IPS-20b (cell line): Measurements from ENCODE around the gene PSAP.

Experiments used
- H3K27ac ChIP-seq: one replicate; pipeline ENCODE4 v1.5.1; 2013; ENCODE audit warnings: low read length
- H3K27me3 ChIP-seq: 2 replicates; pipeline ENCODE4 v1.6.1; 2013; ENCODE audit warnings: mild to moderate bottlenecking, low read length, inconsistent platforms; ENCODE audit not compliant: insufficient read depth
- H3K36me3 ChIP-seq: 2 replicates; pipeline ENCODE4 v1.6.1; 2013; ENCODE audit warnings: low read depth, mild to moderate bottlenecking, inconsistent platforms, low read length, moderate library complexity; ENCODE audit not compliant: insufficient read depth
- H3K4me1 ChIP-seq: 2 replicates; pipeline ENCODE4 v1.6.1; 2013; ENCODE audit warnings: mild to moderate bottlenecking, control low read depth, inconsistent platforms, low read length, moderate library complexity; ENCODE audit not compliant: insufficient read depth
- H3K4me3 ChIP-seq: 2 replicates; pipeline ENCODE4 v1.5.1; 2013; ENCODE audit warnings: mild to moderate bottlenecking, low read length, inconsistent platforms
- H3K9ac ChIP-seq: 2 replicates; pipeline ENCODE4 v1.6.1; 2013; ENCODE audit warnings: low read depth, mild to moderate bottlenecking, inconsistent platforms, low read length, moderate library complexity
- H3K9me3 ChIP-seq: 2 replicates; pipeline ENCODE4 v1.6.1; 2013; ENCODE audit warnings: mild to moderate bottlenecking, low read depth, low read length, inconsistent platforms; ENCODE audit not compliant: insufficient read depth

PSAP gene

DNA sequence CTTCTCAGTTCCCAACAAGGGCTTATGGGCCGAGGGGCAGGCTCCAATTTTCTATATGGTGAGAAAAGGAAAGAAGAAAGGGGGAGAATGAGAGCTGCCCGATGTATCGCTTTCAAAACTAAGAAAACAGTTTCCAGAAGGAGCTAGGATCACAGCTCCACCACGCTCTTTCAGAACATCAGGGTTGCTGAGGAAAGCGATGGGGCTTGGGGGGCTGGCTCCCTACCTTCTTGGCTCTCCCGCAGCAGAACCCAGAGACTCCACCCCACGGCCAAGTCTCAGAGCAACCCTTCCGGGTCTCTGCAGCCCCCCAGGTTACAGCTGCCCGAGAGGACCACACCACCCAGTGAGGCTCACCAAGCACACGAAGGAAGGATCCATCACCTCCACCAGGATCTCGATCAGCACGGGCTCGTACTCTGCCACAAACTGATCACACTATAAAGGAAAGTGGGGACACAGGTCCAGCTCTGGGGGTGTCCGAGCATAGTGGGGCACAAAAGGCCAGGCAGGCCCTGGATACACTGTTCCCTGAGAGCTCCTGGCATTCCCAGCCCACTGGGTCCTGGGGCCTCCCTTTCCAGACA lies 32.3 kb downstream of the PSAP start:
- H3K4me3 ChIP-seq: no peak overlapping the region
- no peak overlapping the region for H3K27ac ChIP-seq
- H3K27me3 ChIP-seq: no peaks in the 10 kb centered on the region
- H3K36me3 ChIP-seq: peaks cover 84% of the 10 kb centered on the region
- no peaks in the 10 kb centered on the region for H3K4me1 ChIP-seq
- H3K9me3 ChIP-seq: no peaks in the 10 kb centered on the region
- no peak overlapping the region for H3K9ac ChIP-seq

DNA sequence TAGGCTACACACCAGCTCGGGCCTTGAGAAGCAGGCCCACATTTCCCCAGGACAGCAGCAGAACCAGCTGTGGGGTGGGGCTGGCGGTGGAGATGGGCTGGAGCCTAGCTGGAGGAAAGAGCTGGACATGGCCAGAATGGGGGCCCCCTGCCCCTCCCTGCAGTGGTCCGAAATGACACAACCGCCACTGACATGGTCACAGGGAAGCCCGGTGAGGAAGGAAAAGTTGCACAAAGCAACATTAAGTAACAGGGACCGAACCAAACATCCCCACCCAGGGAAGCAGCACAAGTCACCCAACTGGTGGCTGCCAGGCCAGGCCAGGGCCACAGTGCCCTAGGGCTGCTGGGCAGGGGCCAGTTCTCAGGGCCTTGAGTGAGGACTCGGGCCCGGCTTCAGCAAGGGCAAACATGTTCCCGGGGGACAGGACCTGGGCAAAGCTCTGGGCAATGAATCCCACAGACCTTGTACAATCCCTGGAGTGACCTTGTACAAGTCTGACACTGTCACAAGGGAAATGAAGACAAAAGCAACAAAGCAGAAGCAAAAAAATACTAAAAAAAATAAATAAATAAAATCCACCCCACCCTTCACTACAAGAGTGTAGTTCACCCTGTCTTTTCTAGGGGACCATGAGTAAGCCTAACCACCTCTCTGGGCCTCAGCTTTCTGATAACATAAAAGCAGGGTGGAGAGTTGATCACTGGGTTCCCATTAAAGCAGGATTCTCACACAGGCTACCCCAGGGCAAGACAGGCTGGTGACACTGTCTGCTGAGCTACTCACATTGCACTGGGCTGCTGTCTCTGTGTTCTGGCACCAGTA lies 33.0 kb downstream of the PSAP start:
- Histone ChIP-seq H3K4me1 (no peaks in the 10 kb centered on the region), H3K9ac (no peak overlapping the region), H3K27me3 (no peaks in the 10 kb centered on the region), H3K36me3 (peaks cover 77% of the 10 kb centered on the region), H3K4me3 (no peak overlapping the region), H3K27ac (no peak overlapping the region), H3K9me3 (no peaks in the 10 kb centered on the region)

DNA sequence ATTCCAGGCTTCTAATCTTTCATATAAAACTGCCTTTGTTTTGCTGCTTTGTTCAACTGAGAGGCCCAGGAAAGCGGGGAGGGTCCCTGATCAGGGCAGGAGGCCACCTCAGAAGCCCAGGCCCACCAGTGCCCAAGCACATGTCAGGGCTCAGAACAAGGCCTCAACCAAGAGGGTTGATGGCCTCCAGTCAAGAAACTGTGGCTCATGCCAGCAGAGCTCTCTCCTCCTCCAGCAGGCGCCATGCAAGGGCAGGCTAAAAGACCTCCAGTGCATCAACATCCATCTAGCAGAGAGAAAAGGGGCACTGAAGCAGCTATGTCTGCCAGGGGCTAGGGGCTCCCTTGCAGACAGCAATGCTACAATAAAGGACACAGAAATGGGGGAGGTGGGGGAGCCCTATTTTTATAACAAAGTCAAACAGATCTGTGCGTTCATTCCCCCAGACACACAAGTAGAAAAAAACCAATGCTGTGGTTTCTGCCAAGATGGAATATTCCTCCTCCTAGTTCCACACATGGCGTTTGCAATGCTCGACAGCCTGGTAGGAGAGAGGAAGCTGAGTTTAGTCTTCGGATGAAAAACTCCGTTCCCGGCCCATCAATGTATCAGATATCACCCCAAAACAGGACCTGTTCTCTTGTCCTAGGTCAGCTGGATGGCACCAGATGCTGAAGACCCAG lies 34.0 kb downstream of the PSAP start:
- no peaks in the 10 kb centered on the region for H3K4me1 ChIP-seq
- no peak overlapping the region for H3K9ac ChIP-seq
- H3K27me3 ChIP-seq: no peaks in the 10 kb centered on the region
- H3K36me3 ChIP-seq: peaks cover 69% of the 10 kb centered on the region
- H3K9me3 ChIP-seq: no peaks in the 10 kb centered on the region
- no peak overlapping the region for H3K4me3 ChIP-seq
- no peak overlapping the region for H3K27ac ChIP-seq

DNA sequence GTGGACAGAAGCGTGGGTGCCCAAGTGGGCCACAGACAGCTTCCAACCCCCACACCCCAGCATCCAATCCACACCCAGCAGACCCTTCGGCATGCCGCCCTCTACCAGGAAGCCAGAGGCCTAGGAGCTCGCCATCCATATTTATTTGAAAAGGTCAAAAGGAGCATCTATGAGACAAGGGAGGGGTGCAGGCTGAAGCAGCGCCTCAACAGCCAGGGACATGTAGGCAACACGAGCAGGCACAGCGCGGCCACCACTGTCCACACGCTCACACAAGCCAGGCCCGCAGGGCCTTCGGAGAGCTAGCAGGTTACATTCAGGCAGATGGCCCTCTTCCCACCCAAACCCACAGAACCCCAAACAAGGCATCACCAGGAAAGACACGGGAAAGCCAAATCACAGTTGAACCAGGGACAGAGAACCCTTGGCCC lies 34.6 kb downstream of the PSAP start:
- no peaks in the 10 kb centered on the region for H3K9me3 ChIP-seq
- peaks cover 62% of the 10 kb centered on the region for H3K36me3 ChIP-seq
- H3K9ac ChIP-seq: no peak overlapping the region

DNA sequence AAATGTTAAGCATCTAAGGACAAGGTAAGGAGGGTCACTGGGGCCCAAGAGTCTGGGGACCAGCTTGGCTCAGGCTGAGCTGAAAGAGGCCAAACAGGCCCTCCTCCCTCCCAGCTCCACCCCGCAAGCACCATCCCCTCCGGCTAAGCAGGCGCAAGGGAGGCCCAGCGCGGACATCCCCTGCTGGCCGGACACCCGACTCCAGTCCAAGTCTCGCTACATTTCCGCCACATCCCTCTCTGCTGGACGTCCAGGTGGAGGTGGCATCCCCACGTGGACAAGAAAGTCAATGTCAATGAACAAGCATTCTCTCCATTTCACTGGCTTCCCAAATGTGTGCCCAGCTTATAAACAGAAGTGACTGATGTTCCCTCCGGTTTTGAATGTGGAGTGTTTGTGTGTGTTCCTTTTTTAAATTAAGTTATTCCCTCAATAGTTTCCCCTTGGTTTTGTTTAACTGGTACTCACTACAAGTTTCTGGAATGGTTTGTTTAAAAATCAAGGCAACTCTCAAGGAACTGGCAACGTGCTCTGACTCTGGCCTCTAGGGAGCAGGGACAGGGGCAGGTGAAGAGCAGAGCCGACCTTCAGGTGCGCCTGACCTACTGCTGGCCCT lies 35.4 kb downstream of the PSAP start:
- H3K9me3 ChIP-seq: no peaks in the 10 kb centered on the region
- H3K4me3 ChIP-seq: no peak overlapping the region
- no peak overlapping the region for H3K9ac ChIP-seq
- H3K27ac ChIP-seq: no peak overlapping the region
- no peaks in the 10 kb centered on the region for H3K4me1 ChIP-seq
- H3K36me3 ChIP-seq: peaks cover 54% of the 10 kb centered on the region
- H3K27me3 ChIP-seq: no peaks in the 10 kb centered on the region

More for the DNA sequence above, 34.6 kb downstream of the PSAP start:
- Histone ChIP-seq H3K27me3 (no peaks in the 10 kb centered on the region), H3K4me3 (no peak overlapping the region), H3K27ac (no peak overlapping the region), H3K4me1 (no peaks in the 10 kb centered on the region)

DNA sequence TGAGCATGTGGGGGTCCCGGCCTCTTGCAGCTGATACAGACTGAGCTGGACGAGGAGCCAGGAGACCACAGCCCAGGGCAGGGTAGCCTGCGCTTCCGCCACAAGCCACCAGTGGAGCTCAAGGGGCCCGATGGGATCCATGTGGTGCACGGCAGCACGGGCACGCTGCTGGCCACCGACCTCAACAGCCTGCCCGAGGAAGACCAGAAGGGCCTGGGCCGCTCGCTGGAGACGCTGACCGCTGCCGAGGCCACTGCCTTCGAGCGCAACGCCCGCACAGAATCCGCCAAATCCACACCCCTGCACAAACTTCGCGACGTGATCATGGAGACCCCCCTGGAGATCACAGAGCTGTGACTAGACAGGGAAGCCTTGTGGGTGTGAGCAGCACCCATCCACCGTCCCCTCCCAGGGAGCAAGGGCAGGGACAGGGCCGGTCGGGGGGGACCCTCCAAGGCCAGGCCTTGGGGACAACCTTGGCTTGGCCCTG lies 36.1 kb downstream of the PSAP start:
- H3K4me1 ChIP-seq: no peaks in the 10 kb centered on the region
- H3K27me3 ChIP-seq: no peaks in the 10 kb centered on the region
- H3K4me3 ChIP-seq: no peak overlapping the region
- H3K36me3 ChIP-seq: peaks cover 48% of the 10 kb centered on the region
- H3K9ac ChIP-seq: no peak overlapping the region
- no peaks in the 10 kb centered on the region for H3K9me3 ChIP-seq
- H3K27ac ChIP-seq: no peak overlapping the region

DNA sequence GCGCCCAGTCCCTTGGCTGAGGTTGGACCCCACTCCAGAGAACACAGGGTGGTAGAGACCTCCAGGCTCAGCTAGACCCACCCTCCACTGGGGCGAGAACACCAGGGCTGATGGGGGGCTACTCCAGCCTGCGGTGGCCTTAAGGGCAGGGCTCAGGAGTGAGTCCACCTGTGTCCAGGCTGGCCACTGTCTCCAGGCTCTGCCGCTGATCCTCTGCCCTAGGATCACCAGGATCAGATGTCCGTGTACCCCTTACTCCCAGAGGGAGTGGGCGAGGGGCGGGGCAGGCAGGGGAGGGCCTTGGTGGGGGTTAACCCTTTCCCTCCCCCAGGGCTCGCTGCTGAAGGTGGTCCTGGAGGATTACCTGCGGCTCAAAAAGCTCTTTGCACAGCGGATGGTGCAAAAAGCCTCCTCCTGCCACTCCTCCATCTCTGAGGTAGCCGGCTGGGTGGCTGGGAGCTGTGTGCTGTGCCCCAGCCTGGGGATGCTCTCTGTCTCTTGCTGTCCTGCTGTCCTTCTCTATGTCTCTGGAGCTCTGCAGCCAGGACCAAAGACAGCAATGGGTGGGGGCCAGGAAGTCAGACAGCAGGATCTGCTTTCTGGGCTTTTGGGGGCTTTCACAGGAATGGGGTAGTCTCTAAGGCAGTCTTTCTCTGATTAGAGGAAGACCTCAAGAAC lies 38.0 kb downstream of the PSAP start:
- Histone ChIP-seq H3K9ac (no peak overlapping the region), H3K4me3 (no peak overlapping the region), H3K36me3 (peaks cover 28% of the 10 kb centered on the region), H3K4me1 (no peaks in the 10 kb centered on the region), H3K27me3 (no peaks in the 10 kb centered on the region), H3K9me3 (no peaks in the 10 kb centered on the region), H3K27ac (no peak overlapping the region)

DNA sequence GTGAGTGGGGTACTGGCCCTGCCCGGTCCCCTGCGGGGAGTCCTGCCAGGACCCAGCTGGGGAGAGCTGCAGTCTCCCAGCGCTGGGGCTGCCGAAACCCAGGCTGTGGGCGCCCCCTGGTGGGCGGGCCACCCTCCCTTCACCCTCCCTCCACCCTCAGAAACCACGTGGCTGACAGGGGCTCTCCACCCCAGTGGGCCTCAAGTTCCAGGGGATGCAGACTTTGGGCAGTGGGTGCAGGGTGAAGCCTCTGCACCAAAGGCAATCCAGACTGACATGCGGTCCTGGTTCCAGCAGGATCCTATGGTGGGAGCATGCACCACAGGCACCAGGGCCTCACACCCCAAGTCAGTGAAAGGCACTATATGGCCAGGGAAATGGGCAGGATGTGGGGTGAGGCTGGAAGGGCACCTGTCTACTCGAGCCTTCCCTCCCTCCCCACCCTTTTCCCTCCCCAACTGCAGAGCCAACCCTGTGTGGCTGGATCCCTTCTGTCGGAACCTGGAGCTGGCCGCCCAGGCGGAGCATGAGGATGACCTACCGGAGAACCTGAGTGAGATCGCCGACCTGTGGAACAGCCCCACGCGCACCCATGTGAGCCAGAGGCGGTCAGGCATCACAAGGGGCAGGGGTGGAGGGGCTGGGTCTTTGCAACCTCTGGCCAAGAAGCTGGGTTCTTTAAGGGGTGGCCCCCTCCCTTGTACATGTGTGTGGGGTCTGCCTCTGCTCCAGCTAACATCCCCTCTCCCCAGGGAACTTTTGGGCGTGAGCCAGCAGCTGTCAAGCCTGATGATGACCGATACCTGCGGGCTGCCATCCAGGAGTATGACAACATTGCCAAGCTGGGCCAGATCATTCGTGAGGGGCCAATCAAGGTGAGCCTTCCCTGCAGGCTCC lies 38.8 kb downstream of the PSAP start:
- no peak overlapping the region for H3K4me3 ChIP-seq
- H3K9ac ChIP-seq: no peak overlapping the region
- no peaks in the 10 kb centered on the region for H3K9me3 ChIP-seq
- no peaks in the 10 kb centered on the region for H3K4me1 ChIP-seq
- no peaks in the 10 kb centered on the region for H3K27me3 ChIP-seq
- H3K27ac ChIP-seq: no peak overlapping the region
- peaks cover 21% of the 10 kb centered on the region for H3K36me3 ChIP-seq

DNA sequence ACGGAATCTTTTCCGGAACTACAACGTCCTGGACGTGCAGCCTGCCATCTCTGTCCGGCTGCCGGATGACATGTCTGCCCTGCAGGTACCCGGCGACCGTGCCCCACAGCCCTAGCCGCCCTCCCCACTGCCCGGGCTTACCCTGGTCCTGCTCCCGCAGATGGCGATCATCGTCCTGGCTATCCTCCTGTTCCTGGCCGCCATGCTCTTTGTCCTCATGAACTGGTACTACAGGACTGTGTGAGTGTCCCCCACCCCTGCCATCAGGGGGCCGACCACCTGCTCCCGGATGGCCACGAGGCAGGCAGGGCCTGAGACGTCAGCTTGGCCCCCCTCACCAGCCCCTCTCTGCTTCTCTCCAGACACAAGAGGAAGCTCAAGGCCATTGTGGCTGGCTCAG lies 39.7 kb downstream of the PSAP start:
- H3K4me3 ChIP-seq: no peak overlapping the region
- peaks cover 11% of the 10 kb centered on the region for H3K36me3 ChIP-seq
- no peak overlapping the region for H3K9ac ChIP-seq
- no peaks in the 10 kb centered on the region for H3K9me3 ChIP-seq
- no peak overlapping the region for H3K27ac ChIP-seq
- H3K4me1 ChIP-seq: no peaks in the 10 kb centered on the region
- H3K27me3 ChIP-seq: no peaks in the 10 kb centered on the region

DNA sequence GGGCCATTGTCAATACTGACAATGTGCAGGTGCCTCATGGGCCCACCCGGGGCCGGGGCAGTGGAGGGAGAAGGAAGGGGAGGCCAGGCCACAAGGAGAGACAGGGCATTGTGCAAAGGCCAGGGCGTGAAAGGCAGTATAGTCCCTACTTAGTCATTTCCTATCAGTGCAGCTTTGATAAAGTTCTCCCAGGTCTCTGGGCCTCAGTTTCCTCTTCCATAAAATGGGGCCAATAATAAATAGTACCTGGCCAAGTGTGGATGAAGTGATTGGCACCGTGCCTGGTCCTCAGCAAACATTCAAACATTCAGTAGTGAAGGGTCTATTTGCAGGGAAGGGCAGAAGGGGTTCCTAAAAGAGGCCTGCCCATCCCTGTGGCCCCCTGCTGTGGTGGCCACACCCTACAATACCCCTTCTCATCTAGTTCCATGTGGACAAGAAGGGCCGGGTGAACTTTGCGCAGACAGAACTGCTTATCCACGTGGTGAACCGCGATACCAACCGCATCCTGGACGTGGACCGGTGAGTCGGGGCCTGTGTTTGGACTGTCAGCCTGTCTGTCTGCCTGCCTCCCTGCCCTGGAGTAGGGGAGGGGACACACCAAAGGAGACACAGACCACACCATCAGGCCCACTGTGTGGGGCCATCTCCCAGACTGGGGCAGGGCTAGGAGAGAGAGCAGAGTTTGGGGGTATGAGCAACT lies 40.9 kb downstream of the PSAP start:
- Histone ChIP-seq H3K9ac (no peak overlapping the region), H3K4me3 (no peak overlapping the region)

More for the DNA sequence above, 40.9 kb downstream of the PSAP start:
- no peak overlapping the region for H3K27ac ChIP-seq
- no peaks in the 10 kb centered on the region; the same call in 1 of the 2 replicates for H3K36me3 ChIP-seq
- no peaks in the 10 kb centered on the region for H3K9me3 ChIP-seq
- H3K27me3 ChIP-seq: peaks cover 9% of the 10 kb centered on the region
- H3K4me1 ChIP-seq: no peaks in the 10 kb centered on the region
